Fibroblast of skin of back (primary cell): ENCODE results near the gene TAF1B.

Experiments used
- DNase-seq: peaks from one replicate; pipeline ENCODE4 v3.0.0-alpha.2; 2013

The TAF1B gene

DNA sequence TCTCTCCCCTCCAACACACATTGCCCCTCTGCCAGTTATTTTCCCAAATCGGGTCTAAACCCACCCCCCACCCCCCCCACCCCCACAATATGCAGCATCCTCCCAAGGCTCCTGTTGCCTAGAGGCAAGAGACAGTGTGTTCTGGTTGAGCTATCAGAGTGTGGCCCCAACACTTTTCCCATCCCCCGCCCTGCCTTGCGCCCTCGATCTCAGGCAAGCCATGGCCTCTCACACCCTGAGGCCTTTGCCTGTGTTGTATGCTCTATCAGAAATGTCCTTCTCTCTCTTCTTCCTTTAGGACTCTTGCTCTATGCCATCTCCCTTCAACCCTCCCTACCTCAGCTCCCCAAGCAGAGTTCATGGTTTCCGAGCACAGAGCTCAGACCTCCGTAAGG is 98.7 kb downstream of the TAF1B start:
- no peak for DNase-seq

DNA sequence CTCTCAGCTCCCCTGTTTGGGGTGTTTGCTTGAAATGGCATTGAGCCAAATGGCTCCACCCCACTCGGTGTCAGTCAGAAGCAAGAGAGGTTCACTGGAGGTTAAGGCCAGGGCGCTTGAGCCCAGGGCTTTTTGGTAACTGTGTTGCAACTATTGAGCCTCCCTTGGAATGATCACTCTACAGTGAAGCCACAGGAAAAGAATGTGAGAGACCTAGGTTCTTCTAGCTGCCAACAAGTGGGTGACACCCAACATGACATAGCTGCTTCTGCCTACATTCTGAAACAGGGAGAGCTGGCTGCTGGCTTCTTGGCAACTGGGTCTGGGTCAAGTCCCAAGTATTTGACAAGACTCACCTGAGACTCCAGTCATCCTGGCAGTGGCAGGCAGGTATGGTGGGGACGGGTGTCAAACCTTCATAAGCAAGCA is 101.1 kb downstream of the TAF1B start:
- peak; percentile 26 for DNase-seq

- DNase-seq, result no peak
Measured at GRCh38 chr2:9945596-9945995, 102.3 kb downstream of the TAF1B start.

GRCh38 chr2:9946076-9946475 is 102.8 kb downstream of the TAF1B start:
- DNase-seq, result no peak

DNA sequence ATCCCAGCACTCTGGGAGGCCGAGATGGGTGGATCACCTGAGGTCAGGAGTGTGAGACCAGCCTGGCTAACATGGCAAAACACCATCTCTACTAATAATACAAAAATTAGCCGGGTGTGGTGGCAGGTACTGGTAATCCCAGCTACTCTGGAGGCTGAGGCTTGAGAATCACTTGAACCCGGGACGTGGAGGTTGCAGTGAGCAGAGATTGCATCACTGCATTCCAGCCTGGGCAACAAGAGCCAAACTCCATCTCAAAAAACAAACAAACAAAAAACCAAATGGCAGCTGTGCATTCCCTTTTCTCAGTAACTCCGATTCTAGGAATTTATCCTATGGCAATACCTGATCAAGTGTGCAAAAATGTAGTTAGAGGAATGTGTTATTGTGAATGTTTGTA is 103.5 kb downstream of the TAF1B start:
- no peak for DNase-seq

DNA sequence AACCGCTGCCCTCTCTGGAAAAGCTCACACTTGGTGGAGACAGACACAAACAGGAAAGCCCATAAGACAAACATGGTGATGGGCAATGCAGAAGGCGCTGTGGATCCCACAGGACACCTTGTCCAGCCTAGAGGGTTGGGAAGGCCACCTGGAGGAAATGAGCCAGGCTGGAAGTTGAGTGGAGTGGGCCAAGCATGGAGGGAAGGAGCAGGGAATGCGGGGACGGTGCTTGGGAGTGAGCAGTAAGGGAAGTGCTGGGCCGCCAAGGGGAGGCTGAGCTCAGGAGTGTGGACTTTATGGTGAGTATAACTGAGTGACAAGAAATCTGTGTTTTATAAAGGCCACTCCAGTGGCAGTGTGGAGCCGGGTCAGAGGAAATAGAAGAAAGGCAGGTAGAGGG is 105.4 kb downstream of the TAF1B start:
- DNase-seq, result no peak

- DNase-seq, result no peak
Measured at GRCh38 chr2:9949239-9949991, 106.1 kb downstream of the TAF1B start.

- no peak for DNase-seq
Measured at GRCh38 chr2:9949992-9950520, 106.8 kb downstream of the TAF1B start.

DNA sequence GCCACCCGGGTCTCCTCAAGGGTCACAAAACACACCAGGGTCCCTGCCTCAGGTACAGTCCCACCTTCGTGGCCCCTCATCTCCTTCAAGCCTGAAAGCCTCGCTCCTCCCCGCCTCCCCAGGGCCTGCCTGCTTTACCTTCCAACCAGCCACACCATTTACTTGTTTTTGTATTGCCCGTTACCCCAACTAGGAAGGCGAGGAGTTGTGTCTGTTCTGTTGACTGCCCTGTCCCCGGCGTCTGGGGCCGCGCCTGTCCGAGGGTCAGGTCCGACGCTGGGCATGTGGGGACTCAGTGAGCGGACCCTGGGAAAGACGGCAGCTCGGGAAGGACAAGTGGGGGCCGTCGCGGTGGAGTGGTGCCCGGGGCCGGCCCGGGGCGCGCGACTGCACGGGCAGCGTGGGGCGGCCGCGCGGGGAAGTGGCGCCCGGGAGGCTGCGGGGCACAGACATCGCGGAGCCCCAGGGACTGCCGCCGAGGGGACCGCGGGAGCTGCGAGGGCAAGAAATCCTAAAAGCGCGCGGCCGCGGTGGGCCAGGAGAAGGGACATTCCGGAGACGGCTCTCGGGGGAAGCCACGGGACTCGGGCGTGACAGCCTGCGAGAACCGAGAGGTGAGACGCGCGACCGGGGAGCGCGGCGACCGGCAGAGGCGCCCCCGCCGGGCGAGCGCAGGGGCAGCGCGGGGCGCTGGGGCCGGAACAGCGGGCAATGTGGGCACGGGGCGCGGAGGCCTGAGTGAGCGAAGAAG is 107.4 kb downstream of the TAF1B start:
- peak; percentile 44 for DNase-seq

DNA sequence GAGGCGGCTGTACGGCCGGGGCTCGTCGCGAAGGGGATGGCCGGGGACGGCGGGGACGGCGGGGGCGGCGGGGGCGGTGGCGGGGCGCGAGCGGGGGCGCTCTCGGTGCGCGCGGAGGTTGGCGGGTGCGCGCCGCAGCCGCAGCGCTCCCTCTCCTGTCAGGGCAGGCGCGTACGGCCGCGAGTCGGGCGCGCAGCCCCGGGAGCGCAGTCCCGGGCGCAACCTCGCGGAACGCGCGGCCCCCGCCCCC is 107.9 kb downstream of the TAF1B start:
- no peak for DNase-seq

GRCh38 chr2:9951522-9952285 is 108.4 kb downstream of the TAF1B start, which contains the start of gene GRHL1:
Gene GRHL1, plus strand, starts transcription at chr2:9951693. Its CDS starts 141 bp downstream, at chr2:9951834.
- DNase-seq, result peak; percentile 89

DNA sequence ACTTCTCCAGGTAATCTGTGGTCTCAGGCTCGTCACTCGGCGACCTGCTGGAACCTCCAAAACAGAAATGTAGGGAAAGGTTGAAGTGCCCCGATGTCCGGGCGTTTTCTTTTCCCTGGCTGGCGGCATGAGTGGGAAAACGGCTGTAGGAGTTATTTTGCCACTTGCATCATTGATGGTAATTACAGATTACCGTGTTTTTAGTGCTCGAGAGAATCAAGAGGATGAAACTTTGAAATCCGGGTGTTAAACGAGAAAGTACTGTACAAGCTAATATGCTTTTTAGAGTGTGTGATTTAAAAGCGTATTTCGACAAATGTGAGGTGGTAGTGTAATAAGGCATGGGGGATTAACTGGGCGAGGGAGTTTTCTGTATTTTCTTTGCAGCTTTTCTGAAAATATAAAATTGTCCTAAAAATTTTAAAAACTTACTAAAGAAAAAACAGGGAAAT is 109.0 kb downstream of the TAF1B start:
- DNase-seq, result no peak

DNA sequence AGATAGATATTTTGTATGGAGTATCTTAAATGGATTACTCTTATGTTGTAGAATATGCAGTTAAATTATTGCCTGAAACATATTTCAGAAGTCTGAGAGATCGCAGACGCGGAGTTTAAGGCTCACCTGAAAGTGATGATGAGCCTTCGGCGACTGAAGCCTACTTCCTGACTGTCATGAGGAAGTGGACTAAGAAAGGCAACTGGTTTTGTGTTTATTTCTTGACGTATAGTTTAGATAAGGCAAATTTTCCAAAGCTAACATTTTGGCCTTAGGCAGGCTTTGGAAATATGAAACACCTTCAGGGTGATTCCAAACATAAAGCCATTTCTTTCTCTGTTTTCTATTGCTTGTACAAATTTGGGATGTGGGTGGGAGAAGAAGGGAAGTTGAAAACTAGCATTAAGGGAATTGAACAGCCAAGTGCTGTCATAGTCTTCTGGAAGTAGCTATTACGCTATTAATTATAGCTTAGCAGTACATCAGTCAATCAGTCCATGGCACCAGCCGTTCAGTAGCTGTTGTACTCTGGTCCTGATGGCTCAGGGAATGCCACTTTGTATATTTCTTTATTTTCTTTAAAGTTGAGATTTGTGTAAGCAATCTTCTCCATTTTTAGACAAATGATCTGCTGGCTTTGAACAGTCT is 109.7 kb downstream of the TAF1B start:
- no peak for DNase-seq

GRCh38 chr2:9954136-9954535 is 110.9 kb downstream of the TAF1B start:
- DNase-seq, result no peak

- DNase-seq, result no peak
Measured at GRCh38 chr2:9958057-9958456, 114.8 kb downstream of the TAF1B start.

- no peak for DNase-seq
Measured at GRCh38 chr2:9959262-9959661, 116.0 kb downstream of the TAF1B start.

- DNase-seq, result no peak
Measured at GRCh38 chr2:9961013-9961412, 117.7 kb downstream of the TAF1B start.

DNA sequence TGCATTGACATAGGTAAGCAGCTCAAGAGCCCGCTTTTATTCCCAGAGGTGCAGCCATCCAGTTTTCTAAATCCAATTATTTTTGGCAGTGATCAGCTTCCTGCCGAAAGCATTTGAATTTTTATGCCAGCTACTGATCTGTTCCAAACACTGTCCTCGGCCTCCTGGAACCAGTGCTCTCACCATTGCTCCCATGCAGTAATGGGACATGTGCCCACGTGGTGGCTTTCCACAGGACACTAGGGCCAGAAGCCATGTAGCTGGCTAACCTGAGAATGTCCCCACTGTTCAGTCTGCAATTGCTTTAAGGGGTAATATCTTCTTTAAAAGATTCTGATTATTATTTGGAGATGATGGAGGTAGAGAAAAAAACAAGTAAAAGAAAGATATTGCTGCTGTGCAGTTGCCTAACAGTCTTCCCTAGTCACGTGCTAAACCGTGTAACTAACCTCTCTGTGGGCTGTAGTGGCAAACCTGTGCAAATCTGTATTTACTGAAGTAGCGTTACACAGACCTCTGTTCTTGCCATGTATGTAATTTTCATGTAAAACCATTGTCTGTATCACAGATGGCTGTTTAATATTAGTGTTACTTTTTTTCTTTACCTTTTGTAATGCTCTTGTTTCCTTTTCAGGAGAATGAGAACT is 121.2 kb downstream of the TAF1B start:
- no peak for DNase-seq

DNA sequence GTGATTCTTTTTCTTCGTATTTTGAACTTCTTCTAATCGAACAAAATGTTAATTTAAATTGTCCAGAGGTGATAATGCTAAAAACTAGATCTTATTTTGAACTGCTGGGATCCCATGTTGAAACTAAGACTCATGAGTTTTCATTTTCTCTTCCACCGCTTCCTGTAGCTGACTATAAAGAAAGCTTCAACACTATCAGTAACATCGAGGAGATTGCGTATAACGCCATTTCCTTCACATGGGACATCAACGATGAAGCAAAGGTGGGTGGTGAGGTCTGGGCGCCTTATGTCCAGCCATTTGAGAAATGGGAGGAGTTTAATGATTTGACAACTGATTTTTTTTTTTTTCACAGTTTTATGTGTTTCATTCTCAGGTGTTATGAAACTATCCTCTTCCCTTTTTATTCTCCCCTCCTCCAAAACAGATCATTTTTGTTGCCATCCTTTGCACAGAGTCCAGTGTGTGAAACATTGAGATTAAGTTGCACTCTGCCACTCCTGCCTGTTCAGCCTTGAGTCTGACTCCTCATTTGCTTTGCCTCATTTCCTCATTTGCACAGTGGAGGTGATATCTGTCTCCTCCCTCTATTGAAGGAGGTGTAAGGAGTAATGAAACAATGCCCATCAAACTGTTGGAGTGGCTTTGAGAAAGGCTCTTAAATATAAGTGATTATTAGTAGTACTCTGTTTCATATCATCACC is 122.0 kb downstream of the TAF1B start:
- no peak for DNase-seq

DNA sequence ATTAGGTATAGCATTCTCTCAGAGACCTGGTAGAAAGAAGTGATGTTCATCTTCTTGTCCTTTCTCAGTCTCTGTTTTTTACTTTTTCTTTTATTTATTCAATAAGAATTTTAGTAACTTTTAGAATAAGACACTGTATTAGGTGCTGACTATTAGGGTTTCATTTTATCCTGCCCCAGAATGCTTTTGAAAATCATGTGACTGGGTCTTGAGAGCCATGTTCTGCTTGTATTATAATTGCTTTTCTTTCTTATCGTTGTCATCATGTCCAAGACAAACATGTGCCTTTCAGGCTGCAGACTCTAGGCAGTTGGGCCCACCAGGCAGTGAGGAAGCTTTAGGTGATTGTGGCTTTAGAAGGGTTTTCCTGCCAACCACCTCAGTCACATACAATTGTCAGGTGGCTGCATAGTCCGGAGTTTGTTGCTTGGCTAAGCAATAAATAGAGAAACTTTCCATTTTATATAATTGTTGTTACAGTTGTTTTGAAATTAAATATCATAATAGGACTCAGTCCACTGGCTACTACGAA is 123.3 kb downstream of the TAF1B start:
- no peak for DNase-seq
